Rectal smooth muscle tissue (tissue), 1 donor: ENCODE data around the gene SFRP5.

Experiments used
- H3K27ac ChIP-seq: one replicate; pipeline ENCODE4 v1.7.0; 2013; ENCODE audit warnings: low read depth, low read length, inconsistent platforms
- H3K27me3 ChIP-seq: one replicate; pipeline ENCODE4 v1.7.0; 2013; ENCODE audit warnings: low read length; ENCODE audit not compliant: control insufficient read depth, insufficient read depth
- H3K36me3 ChIP-seq: one replicate; pipeline ENCODE4 v1.7.0; 2013; ENCODE audit warnings: low read length; ENCODE audit not compliant: control insufficient read depth, insufficient read depth
- H3K4me1 ChIP-seq: one replicate; pipeline ENCODE4 v1.7.0; 2013; ENCODE audit warnings: low read length; ENCODE audit not compliant: control insufficient read depth, insufficient read depth
- H3K4me3 ChIP-seq: one replicate; pipeline ENCODE4 v1.7.0; 2013; ENCODE audit warnings: low read length
- H3K9ac ChIP-seq: one replicate; pipeline ENCODE4 v1.7.0; 2013; ENCODE audit warnings: low read length

SFRP5 gene

GRCh38 chr10:97800474-97800873 lies 28.7 kb upstream of the SFRP5 start:
- Histone ChIP-seq H3K36me3 (no peaks in the 10 kb centered on the region), H3K4me1 (no peaks in the 10 kb centered on the region), H3K9ac (no peak overlapping the region), H3K4me3 (no peak overlapping the region), H3K27ac (no peak overlapping the region), H3K27me3 (no peaks in the 10 kb centered on the region)

GRCh38 chr10:97798958-97799610 lies 27.3 kb upstream of the SFRP5 start:
- Histone ChIP-seq H3K27me3 (no peaks in the 10 kb centered on the region), H3K4me1 (no peaks in the 10 kb centered on the region), H3K36me3 (no peaks in the 10 kb centered on the region), H3K9ac (no peak overlapping the region), H3K4me3 (no peak overlapping the region), H3K27ac (no peak overlapping the region)

- H3K27me3 ChIP-seq = no peaks in the 10 kb centered on the region
- no peak overlapping the region for H3K27ac ChIP-seq
- H3K4me1 ChIP-seq = no peaks in the 10 kb centered on the region
- no peak overlapping the region for H3K4me3 ChIP-seq
- no peak overlapping the region for H3K9ac ChIP-seq
- H3K36me3 ChIP-seq = no peaks in the 10 kb centered on the region
These were observed 24.9 kb upstream of the SFRP5 start for GRCh38 chr10:97796651-97797050.

- Histone ChIP-seq H3K36me3 (no peaks in the 10 kb centered on the region), H3K27me3 (no peaks in the 10 kb centered on the region), H3K4me1 (no peaks in the 10 kb centered on the region), H3K9ac (no peak overlapping the region), H3K27ac (no peak overlapping the region), H3K4me3 (no peak overlapping the region)
These were observed 24.1 kb upstream of the SFRP5 start for GRCh38 chr10:97795886-97796285.

GRCh38 chr10:97791824-97792721 lies 20.3 kb upstream of the SFRP5 start:
- H3K36me3 ChIP-seq = no peaks in the 10 kb centered on the region
- H3K4me3 ChIP-seq = no peak overlapping the region
- no peak overlapping the region for H3K27ac ChIP-seq
- no peak overlapping the region for H3K9ac ChIP-seq
- no peaks in the 10 kb centered on the region for H3K4me1 ChIP-seq
- no peaks in the 10 kb centered on the region for H3K27me3 ChIP-seq

- H3K27ac ChIP-seq = no peak overlapping the region
- no peaks in the 10 kb centered on the region for H3K27me3 ChIP-seq
- H3K9ac ChIP-seq = no peak overlapping the region
- H3K36me3 ChIP-seq = no peaks in the 10 kb centered on the region
- H3K4me1 ChIP-seq = no peaks in the 10 kb centered on the region
- H3K4me3 ChIP-seq = no peak overlapping the region
These were observed 18.1 kb upstream of the SFRP5 start for GRCh38 chr10:97789770-97790397.

- Histone ChIP-seq H3K9ac (no peak overlapping the region), H3K27me3 (no peaks in the 10 kb centered on the region), H3K27ac (no peak overlapping the region), H3K4me1 (no peaks in the 10 kb centered on the region), H3K36me3 (no peaks in the 10 kb centered on the region), H3K4me3 (no peak overlapping the region)
These were observed 17.0 kb upstream of the SFRP5 start for GRCh38 chr10:97788552-97789442.

- Histone ChIP-seq H3K36me3 (no peaks in the 10 kb centered on the region), H3K27me3 (no peaks in the 10 kb centered on the region), H3K9ac (no peak overlapping the region), H3K27ac (no peak overlapping the region), H3K4me3 (no peak overlapping the region), H3K4me1 (no peaks in the 10 kb centered on the region)
These were observed 13.9 kb upstream of the SFRP5 start for GRCh38 chr10:97785731-97786130.

GRCh38 chr10:97785231-97785630 lies 13.4 kb upstream of the SFRP5 start:
- H3K27ac ChIP-seq = no peak overlapping the region
- no peak overlapping the region for H3K4me3 ChIP-seq
- H3K4me1 ChIP-seq = no peaks in the 10 kb centered on the region
- no peaks in the 10 kb centered on the region for H3K27me3 ChIP-seq
- H3K36me3 ChIP-seq = no peaks in the 10 kb centered on the region
- no peak overlapping the region for H3K9ac ChIP-seq

GRCh38 chr10:97784200-97784810 lies 12.5 kb upstream of the SFRP5 start:
- Histone ChIP-seq H3K4me3 (no peak overlapping the region), H3K27me3 (no peaks in the 10 kb centered on the region), H3K4me1 (no peaks in the 10 kb centered on the region), H3K27ac (no peak overlapping the region), H3K36me3 (no peaks in the 10 kb centered on the region), H3K9ac (no peak overlapping the region)

GRCh38 chr10:97782455-97783228 lies 10.8 kb upstream of the SFRP5 start:
- Histone ChIP-seq H3K4me1 (no peaks in the 10 kb centered on the region), H3K9ac (no peak overlapping the region), H3K27me3 (no peaks in the 10 kb centered on the region), H3K36me3 (no peaks in the 10 kb centered on the region), H3K4me3 (no peak overlapping the region), H3K27ac (no peak overlapping the region)
